IPS-18c (cell line): ENCODE results near the gene MYO1D.
A peak's percentile ranks its signal among the peaks of the same experiment; 100 is the strongest.
"Not testable (repeated sequence)": the region's sequence is repeated elsewhere in the genome, so short reads cannot be mapped to it uniquely, and the experiment has no call there.

ENCODE experiments used
- H3K4me3 ChIP-seq: 2 replicates; pipeline ENCODE4 v1.7.0; 2013; ENCODE audit warnings: low read depth, mild to moderate bottlenecking, low read length, moderate library complexity; ENCODE audit not compliant: insufficient read depth
- H3K9me3 ChIP-seq: one replicate; pipeline ENCODE4 v1.6.1; 2013; ENCODE audit warnings: mild to moderate bottlenecking, low read length, moderate library complexity; ENCODE audit not compliant: control insufficient read depth, insufficient read depth

MYO1D gene

DNA sequence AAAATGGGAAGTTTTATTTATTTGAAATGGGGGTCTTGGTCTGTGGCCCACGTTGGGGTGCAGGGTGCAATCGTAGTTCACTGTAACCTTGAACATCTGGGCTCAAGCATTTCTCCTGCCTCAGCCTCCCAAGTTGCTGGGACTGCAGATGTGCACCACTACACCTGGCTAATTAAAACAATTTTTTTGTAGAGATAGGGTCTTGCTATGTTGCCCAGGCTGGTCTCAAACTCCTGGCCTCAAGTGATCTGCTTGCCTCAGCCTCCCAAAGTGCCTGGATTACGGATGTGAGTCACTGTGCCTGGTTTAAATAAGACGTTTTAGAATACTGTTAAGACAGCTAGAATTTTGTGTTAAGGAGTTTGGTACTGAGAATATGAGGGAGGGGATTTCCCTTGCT is 416.9 kb downstream of the MYO1D start:
- H3K4me3 ChIP-seq: no peak overlapping the region
- H3K9me3 ChIP-seq: no peaks in the 10 kb centered on the region

DNA sequence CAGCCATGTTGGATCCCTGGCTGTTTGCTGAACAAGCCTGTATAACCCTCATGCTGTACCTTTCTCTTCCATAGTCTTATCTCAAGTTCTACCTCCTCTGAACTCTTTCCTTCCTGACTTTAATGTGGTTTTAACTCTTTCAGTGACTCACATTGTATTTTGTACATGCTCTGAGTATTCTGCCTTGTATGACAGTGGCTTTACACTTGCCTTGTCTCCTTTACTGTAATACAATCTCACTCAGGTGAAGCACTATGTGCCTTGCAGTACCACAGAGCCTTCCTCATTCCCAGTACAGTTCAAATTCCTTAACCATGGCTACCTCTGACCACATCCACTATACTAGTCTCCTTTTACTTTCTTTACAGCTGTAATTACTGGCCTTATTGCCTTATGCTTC is 418.6 kb downstream of the MYO1D start:
- H3K9me3 ChIP-seq: no peaks in the 10 kb centered on the region

GRCh38 chr17:32453370-32453769 is 423.6 kb downstream of the MYO1D start:
- H3K4me3 ChIP-seq: no peak overlapping the region
- H3K9me3 ChIP-seq: no peaks in the 10 kb centered on the region

More for the DNA sequence above, 418.6 kb downstream of the MYO1D start:
- no peak overlapping the region for H3K4me3 ChIP-seq

GRCh38 chr17:32452281-32452680 is 424.6 kb downstream of the MYO1D start:
- H3K4me3 ChIP-seq: no peak overlapping the region
- no peaks in the 10 kb centered on the region for H3K9me3 ChIP-seq

GRCh38 chr17:32451879-32452278 is 425.0 kb downstream of the MYO1D start:
- H3K9me3 ChIP-seq: no peaks in the 10 kb centered on the region
- H3K4me3 ChIP-seq: no peak overlapping the region

GRCh38 chr17:32450379-32450778 is 426.5 kb downstream of the MYO1D start:
- not testable (repeated sequence) for H3K9me3 ChIP-seq, H3K4me3 ChIP-seq

DNA sequence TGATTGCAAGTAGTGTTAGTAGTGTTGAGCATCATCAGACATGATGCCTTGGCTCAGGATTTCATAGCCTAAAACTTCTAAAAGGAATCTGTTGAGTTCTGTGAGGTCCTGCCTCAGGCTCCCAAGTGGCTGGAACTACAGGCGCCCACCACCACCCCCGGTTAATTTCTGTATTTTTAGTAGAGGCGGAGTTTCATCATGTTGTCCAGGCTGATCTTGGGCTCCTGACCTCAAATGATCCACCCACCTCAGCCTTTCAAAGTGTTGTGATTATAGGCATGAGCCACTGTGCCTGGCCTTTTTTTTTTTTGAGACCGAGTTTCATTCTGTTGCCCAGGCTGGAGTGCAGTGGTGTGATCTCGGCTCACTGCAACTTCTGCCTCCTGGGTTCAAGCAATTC is 427.0 kb downstream of the MYO1D start:
- Histone ChIP-seq H3K4me3 (no peak overlapping the region), H3K9me3 (no peaks in the 10 kb centered on the region)

- H3K4me3 ChIP-seq: no peak overlapping the region
- H3K9me3 ChIP-seq: no peaks in the 10 kb centered on the region
Measured at GRCh38 chr17:32446949-32447348, 430.0 kb downstream of the MYO1D start.

- H3K9me3 ChIP-seq: no peaks in the 10 kb centered on the region
- H3K4me3 ChIP-seq: no peak overlapping the region
Measured at GRCh38 chr17:32445971-32446370, 431.0 kb downstream of the MYO1D start.

- H3K4me3 ChIP-seq: peak overlapping the region; percentile 92
Measured at GRCh38 chr17:32445497-32445896, 431.4 kb downstream of the MYO1D start.

GRCh38 chr17:32445074-32445415 is 431.9 kb downstream of the MYO1D start:
- H3K4me3 ChIP-seq: peak overlapping the region; percentile 92
- H3K9me3 ChIP-seq: no peaks in the 10 kb centered on the region

More at GRCh38 chr17:32445497-32445896, 431.4 kb downstream of the MYO1D start:
- no peaks in the 10 kb centered on the region for H3K9me3 ChIP-seq

GRCh38 chr17:32444301-32445073 is 432.4 kb downstream of the MYO1D start, which contains the start of gene PSMD11:
PSMD11 (plus strand) TSS chr17:32444510; CDS start chr17:32444524, 14 bp downstream.
- H3K9me3 ChIP-seq: no peaks in the 10 kb centered on the region
- peak within 1 kb of the TSS; percentile 92 for H3K4me3 ChIP-seq

DNA sequence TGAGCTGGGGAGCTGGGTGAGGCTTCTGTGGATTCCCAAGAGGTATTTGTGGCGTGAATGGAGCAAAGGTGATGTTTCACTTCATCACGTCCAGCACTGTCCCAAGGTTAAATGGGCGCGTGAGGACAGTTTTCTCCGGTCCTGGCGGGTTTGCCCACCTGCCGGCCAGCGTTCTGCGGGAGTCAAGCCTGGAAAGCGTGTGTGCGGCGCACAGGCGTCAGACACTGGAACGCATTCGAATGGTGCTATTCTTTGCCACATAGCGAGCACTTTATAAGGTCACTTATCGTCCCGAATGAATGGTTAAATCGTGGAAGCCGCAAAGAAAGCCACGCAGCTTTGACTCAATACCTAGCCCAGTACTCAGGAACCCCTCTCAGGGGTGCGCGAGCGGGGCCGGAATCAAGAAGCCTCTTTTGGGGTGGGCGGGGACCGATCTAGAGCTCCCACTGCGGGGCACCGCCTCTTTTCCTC is 433.1 kb downstream of the MYO1D start:
- H3K9me3 ChIP-seq: no peaks in the 10 kb centered on the region
- H3K4me3 ChIP-seq: peak overlapping the region; percentile 22
